ENCODE results near the gene TPRA1. TPM values are rescaled to one million over a fixed set of nuclear protein-coding genes. Genes with fewer than 3 reads are reported as not detected.

Gene TPRA1
- total and polyA plus RNA-seq, 9 of the 15 experiments (the other 6 are each of a cell fraction or from before 2014, with no cell fraction given): 0.66 to 21.5 (median 11.1) TPM

DNA sequence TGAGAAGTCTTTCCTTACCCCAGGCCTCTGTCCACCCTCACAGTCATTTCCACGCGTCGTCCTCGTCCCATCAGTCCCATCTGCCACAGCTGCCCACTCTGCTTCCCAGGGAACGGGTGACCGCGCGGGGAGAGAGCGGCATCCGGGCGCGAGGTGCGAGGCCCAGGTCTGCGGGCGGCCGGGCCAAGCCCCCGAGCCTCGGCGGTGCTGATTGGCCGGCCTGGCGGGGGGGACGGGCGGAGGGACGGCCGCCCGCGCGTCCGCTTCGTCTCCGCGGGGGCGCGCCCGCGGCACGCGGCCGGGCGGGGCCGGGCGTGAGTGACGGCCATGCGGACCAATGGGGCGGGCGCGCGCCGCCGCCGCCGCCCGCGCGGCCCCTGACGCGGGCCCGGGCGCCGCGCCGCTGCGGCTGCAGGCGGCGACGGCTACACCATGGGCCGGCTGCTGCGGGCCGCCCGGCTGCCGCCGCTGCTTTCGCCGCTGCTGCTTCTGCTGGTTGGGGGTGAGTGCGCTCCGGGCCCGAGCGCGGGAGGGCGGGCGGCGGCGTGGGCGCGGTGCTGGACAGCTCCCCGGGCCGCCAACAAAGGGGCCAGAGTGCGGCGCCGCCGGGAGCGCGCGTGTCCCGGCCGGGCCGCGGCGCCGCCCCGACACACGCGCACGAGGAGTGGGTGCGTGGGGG, 38.4 kb upstream of the TPRA1 start, which contains the start of gene PODXL2 (continued):
- TF ChIP-seq, protein P1, sequence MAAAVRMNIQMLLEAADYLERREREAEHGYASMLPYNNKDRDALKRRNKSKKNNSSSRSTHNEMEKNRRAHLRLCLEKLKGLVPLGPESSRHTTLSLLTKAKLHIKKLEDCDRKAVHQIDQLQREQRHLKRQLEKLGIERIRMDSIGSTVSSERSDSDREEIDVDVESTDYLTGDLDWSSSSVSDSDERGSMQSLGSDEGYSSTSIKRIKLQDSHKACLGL (CRISPR knock-in tag; IDR thresholded peaks at IDR 0.05; ENCODE audit: borderline replicate concordance, poor library complexity, severe bottlenecking): no peak
- TF ChIP-seq SRSF3 (IDR thresholded peaks at IDR 0.05; ENCODE audit: insufficient read depth, low read length) (no peak), PPARD (CRISPR knock-in tag; IDR thresholded peaks at IDR 0.05) (no peak), CEBPB (tag; IDR thresholded peaks at IDR 0.05) (no peak), ZNF239 (CRISPR knock-in tag; IDR thresholded peaks at IDR 0.05) (no peak), HMGN3 (IDR thresholded peaks at IDR 0.05; ENCODE audit: borderline replicate concordance, extremely low read depth, insufficient read length, low read depth, low read length) (no peak), MEF2D (tag; conservative IDR thresholded peaks at IDR 0.05; ENCODE audit: low read depth) (no peak), CHD2 (IDR thresholded peaks at IDR 0.05; ENCODE audit: low read depth, low read length) (no peak), SMC3 (conservative IDR thresholded peaks at IDR 0.05; ENCODE audit: insufficient read depth, low read depth, low read length) (no peak), KDM5B (IDR thresholded peaks at IDR 0.05; ENCODE audit: insufficient replicate concordance, low read depth, low read length) (no peak), SMAD2 (IDR thresholded peaks at IDR 0.05; ENCODE audit: low read depth, low read length) (no peak)
- TF ChIP-seq, protein P2, sequence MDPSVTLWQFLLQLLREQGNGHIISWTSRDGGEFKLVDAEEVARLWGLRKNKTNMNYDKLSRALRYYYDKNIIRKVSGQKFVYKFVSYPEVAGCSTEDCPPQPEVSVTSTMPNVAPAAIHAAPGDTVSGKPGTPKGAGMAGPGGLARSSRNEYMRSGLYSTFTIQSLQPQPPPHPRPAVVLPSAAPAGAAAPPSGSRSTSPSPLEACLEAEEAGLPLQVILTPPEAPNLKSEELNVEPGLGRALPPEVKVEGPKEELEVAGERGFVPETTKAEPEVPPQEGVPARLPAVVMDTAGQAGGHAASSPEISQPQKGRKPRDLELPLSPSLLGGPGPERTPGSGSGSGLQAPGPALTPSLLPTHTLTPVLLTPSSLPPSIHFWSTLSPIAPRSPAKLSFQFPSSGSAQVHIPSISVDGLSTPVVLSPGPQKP (CRISPR knock-in tag; IDR thresholded peaks at IDR 0.05): no peak
- TF ChIP-seq, protein P3, sequence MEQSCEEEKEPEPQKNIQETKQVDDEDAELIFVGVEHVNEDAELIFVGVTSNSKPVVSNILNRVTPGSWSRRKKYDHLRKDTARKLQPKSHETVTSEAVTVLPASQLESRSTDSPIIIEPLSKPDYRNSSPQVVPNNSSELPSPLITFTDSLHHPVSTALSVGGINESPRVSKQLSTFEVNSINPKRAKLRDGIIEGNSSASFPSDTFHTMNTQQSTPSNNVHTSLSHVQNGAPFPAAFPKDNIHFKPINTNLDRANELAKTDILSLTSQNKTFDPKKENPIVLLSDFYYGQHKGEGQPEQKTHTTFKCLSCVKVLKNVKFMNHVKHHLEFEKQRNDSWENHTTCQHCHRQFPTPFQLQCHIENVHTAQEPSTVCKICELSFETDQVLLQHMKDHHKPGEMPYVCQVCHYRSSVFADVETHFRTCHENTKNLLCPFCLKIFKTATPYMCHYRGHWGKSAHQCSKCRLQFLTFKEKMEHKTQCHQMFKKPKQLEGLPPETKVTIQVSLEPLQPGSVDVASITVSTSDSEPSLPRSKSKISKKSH (CRISPR knock-in tag; IDR thresholded peaks at IDR 0.05): no peak
- TF ChIP-seq, protein P4, sequence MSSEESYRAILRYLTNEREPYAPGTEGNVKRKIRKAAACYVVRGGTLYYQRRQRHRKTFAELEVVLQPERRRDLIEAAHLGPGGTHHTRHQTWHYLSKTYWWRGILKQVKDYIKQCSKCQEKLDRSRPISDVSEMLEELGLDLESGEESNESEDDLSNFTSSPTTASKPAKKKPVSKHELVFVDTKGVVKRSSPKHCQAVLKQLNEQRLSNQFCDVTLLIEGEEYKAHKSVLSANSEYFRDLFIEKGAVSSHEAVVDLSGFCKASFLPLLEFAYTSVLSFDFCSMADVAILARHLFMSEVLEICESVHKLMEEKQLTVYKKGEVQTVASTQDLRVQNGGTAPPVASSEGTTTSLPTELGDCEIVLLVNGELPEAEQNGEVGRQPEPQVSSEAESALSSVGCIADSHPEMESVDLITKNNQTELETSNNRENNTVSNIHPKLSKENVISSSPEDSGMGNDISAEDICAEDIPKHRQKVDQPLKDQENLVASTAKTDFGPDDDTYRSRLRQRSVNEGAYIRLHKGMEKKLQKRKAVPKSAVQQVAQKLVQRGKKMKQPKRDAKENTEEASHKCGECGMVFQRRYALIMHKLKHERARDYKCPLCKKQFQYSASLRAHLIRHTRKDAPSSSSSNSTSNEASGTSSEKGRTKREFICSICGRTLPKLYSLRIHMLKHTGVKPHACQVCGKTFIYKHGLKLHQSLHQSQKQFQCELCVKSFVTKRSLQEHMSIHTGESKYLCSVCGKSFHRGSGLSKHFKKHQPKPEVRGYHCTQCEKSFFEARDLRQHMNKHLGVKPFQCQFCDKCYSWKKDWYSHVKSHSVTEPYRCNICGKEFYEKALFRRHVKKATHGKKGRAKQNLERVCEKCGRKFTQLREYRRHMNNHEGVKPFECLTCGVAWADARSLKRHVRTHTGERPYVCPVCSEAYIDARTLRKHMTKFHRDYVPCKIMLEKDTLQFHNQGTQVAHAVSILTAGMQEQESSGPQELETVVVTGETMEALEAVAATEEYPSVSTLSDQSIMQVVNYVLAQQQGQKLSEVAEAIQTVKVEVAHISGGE (CRISPR knock-in tag; IDR thresholded peaks at IDR 0.05): peak in 1 of 3 experiments; percentile 65; a peak in 2 of 6 replicates
- TF ChIP-seq, protein P5, sequence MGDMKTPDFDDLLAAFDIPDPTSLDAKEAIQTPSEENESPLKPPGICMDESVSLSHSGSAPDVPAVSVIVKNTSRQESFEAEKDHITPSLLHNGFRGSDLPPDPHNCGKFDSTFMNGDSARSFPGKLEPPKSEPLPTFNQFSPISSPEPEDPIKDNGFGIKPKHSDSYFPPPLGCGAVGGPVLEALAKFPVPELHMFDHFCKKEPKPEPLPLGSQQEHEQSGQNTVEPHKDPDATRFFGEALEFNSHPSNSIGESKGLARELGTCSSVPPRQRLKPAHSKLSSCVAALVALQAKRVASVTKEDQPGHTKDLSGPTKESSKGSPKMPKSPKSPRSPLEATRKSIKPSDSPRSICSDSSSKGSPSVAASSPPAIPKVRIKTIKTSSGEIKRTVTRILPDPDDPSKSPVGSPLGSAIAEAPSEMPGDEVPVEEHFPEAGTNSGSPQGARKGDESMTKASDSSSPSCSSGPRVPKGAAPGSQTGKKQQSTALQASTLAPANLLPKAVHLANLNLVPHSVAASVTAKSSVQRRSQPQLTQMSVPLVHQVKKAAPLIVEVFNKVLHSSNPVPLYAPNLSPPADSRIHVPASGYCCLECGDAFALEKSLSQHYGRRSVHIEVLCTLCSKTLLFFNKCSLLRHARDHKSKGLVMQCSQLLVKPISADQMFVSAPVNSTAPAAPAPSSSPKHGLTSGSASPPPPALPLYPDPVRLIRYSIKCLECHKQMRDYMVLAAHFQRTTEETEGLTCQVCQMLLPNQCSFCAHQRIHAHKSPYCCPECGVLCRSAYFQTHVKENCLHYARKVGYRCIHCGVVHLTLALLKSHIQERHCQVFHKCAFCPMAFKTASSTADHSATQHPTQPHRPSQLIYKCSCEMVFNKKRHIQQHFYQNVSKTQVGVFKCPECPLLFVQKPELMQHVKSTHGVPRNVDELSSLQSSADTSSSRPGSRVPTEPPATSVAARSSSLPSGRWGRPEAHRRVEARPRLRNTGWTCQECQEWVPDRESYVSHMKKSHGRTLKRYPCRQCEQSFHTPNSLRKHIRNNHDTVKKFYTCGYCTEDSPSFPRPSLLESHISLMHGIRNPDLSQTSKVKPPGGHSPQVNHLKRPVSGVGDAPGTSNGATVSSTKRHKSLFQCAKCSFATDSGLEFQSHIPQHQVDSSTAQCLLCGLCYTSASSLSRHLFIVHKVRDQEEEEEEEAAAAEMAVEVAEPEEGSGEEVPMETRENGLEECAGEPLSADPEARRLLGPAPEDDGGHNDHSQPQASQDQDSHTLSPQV (IDR thresholded peaks at IDR 0.05): no peak
